Sigmoid colon (tissue), 4 donors: Measurements from ENCODE around the gene METTL5.

Source experiments
- CTCF ChIP-seq, 4 experiments: fragments of 450-650 bp in 3 of 4; fragments of 200-600 bp in 1 of 4; IDR thresholded peaks; one replicate each; pipeline ENCODE4 v1.5.1; 2016 to 2019; ENCODE audit warnings: antibody characterized with exemption in 4 of 4, mild to moderate bottlenecking in 3 of 4, moderate library complexity in 2 of 4
- EP300 ChIP-seq, 4 donors: sonication (generic); formaldehyde crosslinking; IDR thresholded peaks; one replicate each; pipeline ENCODE4 v1.6.1; 2017; ENCODE audit warnings: antibody characterized with exemption in 4 of 4
- POLR2A ChIP-seq, 2 donors: fragments of 450-650 bp; IDR thresholded peaks; one replicate each; pipeline ENCODE4 v1.6.1; 2016; ENCODE audit warnings: antibody characterized with exemption in 2 of 2, mild to moderate bottlenecking in 2 of 2, moderate library complexity in 2 of 2
- POLR2AphosphoS5 ChIP-seq, 4 donors: sonication (generic); formaldehyde crosslinking; IDR thresholded peaks; one replicate each; pipeline ENCODE4 v1.6.1; 2017; ENCODE audit warnings: antibody characterized with exemption in 4 of 4

GRCh38 chr2:169868951-169869350 lies 44.2 kb upstream of the METTL5 start:
- no peak for TF ChIP-seq CTCF (IDR thresholded peaks at IDR 0.05)
- no peak for TF ChIP-seq EP300 (IDR thresholded peaks at IDR 0.05)
- TF ChIP-seq POLR2A (IDR thresholded peaks at IDR 0.05): no peak
- TF ChIP-seq POLR2AphosphoS5 (IDR thresholded peaks at IDR 0.05): no peak
